ENCODE data around the gene ROM1.
"Not testable (repeated sequence)": the region's sequence is repeated elsewhere in the genome, so short reads cannot be mapped to it uniquely, and the experiment has no call there.

The ROM1 gene

DNA sequence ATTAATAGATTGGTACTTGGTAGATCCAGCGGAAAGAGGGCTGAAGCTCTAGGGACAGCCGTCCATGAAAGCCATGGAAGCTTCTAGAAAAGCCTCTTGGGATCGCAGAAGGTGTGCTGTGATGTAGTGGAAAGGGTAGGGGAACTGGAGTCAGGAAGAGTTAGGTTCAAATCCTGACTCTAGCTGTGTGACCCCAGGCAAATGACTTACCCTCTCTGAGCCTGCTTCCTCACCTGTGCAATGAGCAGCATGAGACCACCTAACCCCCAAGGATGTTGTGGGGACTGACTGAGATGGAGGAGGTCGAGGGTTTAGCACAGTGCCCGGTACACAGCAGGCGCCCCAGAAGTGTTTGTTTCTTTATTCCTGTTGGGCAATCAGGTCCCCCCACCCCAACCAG is 2.7 kb upstream of the ROM1 start:
- no peak for DNase-seq (ENCODE audit: low read depth, low spot score)
- Histone ChIP-seq H3K36me3 (ENCODE audit: insufficient read depth, low read length) (no peaks in the 10 kb centered on the region), H3K27ac (no peak overlapping the region), H3K9me3 (ENCODE audit: low read depth, low read length) (no peaks in the 10 kb centered on the region), H3K9ac (ENCODE audit: insufficient read length) (no peak overlapping the region), H3K4me3 (no peak overlapping the region)
- TF ChIP-seq EZH2 (IDR thresholded peaks at IDR 0.05) (no peak), POLR2AphosphoS5 (IDR thresholded peaks at IDR 0.05; ENCODE audit: borderline replicate concordance, low read depth, low read length) (no peak), FOXP2 (optimal IDR thresholded peaks at IDR 0.05; ENCODE audit: control extremely low read depth, extremely low read length, insufficient read depth) (no peak)

DNA sequence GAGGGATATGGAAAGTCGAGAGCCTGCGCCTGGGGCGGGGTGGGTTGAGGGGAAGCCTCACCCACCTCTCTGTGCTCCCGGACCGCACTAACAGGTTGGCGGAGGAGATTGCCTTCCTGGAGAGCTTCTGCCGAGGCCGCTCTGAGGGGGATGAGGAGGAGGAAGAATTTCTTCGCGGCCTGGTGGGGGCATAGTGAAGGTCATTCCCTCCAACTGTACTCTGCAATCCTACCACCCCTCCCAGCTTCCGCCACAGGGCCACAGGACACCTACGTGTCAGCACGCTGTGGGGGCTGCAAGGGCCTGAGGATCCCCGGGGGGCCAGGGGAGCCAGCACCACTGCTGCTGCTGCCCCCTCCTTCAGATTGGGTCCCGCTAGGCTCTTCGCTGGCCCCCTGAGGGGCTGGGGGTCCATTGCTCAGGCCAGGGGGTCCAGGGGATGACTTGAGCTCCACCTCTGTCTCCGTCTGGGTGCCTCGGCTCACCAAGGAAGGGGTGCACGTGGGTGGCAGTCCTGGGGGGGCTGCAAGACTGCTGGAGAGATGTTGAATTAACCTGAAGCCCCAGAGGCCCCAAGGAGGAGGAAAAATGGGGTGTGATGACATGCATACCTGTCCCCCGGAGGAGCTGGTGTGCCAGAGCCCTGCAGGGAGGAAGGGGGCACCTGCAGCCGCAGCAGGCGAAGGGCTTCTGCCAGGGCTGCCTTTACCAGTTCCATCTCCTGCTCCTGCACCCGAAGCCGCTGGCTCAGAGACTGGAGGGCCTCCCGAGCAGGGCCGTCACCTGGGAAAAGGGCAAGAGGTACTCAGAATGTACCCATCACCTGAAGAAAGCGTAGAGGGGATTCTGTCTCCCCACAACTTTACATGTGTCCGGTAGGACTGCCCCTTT is 2.0 kb upstream of the ROM1 start:
- H3K4me3 ChIP-seq = peak overlapping the region; percentile 91
- TF ChIP-seq FOXP2 (optimal IDR thresholded peaks at IDR 0.05; ENCODE audit: control extremely low read depth, extremely low read length, insufficient read depth) (no peak), EZH2 (IDR thresholded peaks at IDR 0.05) (no peak), POLR2AphosphoS5 (IDR thresholded peaks at IDR 0.05; ENCODE audit: borderline replicate concordance, low read depth, low read length) (no peak)
- peak overlapping the region; percentile 71 for H3K9ac ChIP-seq (ENCODE audit: insufficient read length)
- DNase-seq (ENCODE audit: low read depth, low spot score) = no peak
- H3K27ac ChIP-seq = no peak overlapping the region
- H3K9me3 ChIP-seq (ENCODE audit: low read depth, low read length) = no peaks in the 10 kb centered on the region
- no peaks in the 10 kb centered on the region; the same call in 1 of the 2 replicates for H3K36me3 ChIP-seq (ENCODE audit: insufficient read depth, low read length)

DNA sequence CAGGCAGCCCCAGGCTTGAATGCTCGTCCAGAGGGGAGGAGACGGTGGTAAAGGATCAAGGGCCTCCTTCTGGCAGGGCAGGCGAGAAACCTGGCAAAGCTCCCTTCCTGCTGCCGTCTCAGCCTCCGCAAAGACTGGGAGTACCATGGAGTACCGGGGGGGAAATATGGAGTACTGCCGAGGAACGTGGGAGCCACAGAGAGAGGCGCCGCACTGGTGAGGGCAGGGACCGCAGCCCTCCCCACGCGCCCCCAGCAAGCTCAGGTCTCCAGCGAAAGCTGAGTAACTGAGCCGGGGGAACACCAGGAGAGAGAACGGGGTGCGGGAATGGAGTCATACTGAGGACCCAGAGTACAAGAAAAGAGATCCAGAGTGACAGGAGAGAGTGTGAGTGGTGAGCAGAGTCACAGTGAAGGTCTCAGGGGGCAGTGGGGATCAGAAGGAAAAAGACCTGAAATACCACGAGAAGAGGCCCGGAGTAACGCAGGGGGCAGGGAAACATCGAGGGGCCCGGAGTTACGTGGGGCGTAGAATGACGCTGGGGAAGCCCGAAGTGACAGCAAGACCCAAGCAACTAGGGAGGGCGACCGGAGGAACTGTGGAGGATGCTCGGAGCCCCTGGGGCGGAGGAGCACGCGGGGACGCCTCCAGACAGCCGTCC is 1.2 kb upstream of the ROM1 start:
- Histone ChIP-seq H3K4me3 (peak overlapping the region; percentile 91), H3K9me3 (ENCODE audit: low read depth, low read length) (no peaks in the 10 kb centered on the region), H3K36me3 (ENCODE audit: insufficient read depth, low read length) (no peaks in the 10 kb centered on the region; the same call in 1 of the 2 replicates), H3K9ac (ENCODE audit: insufficient read length) (peak overlapping the region; percentile 71), H3K27ac (peak overlapping the region; percentile 38)
- no peak for TF ChIP-seq EZH2 (IDR thresholded peaks at IDR 0.05)
- peak; percentile 7 for TF ChIP-seq FOXP2 (optimal IDR thresholded peaks at IDR 0.05; ENCODE audit: control extremely low read depth, extremely low read length, insufficient read depth)
- no peak for TF ChIP-seq POLR2AphosphoS5 (IDR thresholded peaks at IDR 0.05; ENCODE audit: borderline replicate concordance, low read depth, low read length)
- DNase-seq (ENCODE audit: low read depth, low spot score) = no peak

- no peaks in the 10 kb centered on the region; the same call in 1 of the 2 replicates for H3K36me3 ChIP-seq (ENCODE audit: insufficient read depth, low read length)
- TF ChIP-seq FOXP2 (optimal IDR thresholded peaks at IDR 0.05; ENCODE audit: control extremely low read depth, extremely low read length, insufficient read depth) = no peak
- no peak for TF ChIP-seq EZH2 (IDR thresholded peaks at IDR 0.05)
- TF ChIP-seq POLR2AphosphoS5 (IDR thresholded peaks at IDR 0.05; ENCODE audit: borderline replicate concordance, low read depth, low read length) = no peak
- no peaks in the 10 kb centered on the region for H3K9me3 ChIP-seq (ENCODE audit: low read depth, low read length)
- H3K27ac ChIP-seq = peak overlapping the region; percentile 66
- no peak for DNase-seq (ENCODE audit: low read depth, low spot score)
- no peak overlapping the region for H3K9ac ChIP-seq (ENCODE audit: insufficient read length)
- no peak overlapping the region for H3K4me3 ChIP-seq
Measured at GRCh38 chr11:62613291-62613778, 278 bp downstream of the ROM1 start.

GRCh38 chr11:62614275-62614674 is 1.2 kb downstream of the ROM1 start:
- TF ChIP-seq EZH2 (IDR thresholded peaks at IDR 0.05) (no peak), POLR2AphosphoS5 (IDR thresholded peaks at IDR 0.05; ENCODE audit: borderline replicate concordance, low read depth, low read length) (no peak), FOXP2 (optimal IDR thresholded peaks at IDR 0.05; ENCODE audit: control extremely low read depth, extremely low read length, insufficient read depth) (no peak)
- no peak overlapping the region for H3K4me3 ChIP-seq
- H3K9me3 ChIP-seq (ENCODE audit: low read depth, low read length) = no peaks in the 10 kb centered on the region
- H3K9ac ChIP-seq (ENCODE audit: insufficient read length) = no peak overlapping the region
- no peak for DNase-seq (ENCODE audit: low read depth, low spot score)
- H3K27ac ChIP-seq = peak overlapping the region; percentile 66
- no peaks in the 10 kb centered on the region; the same call in 1 of the 2 replicates for H3K36me3 ChIP-seq (ENCODE audit: insufficient read depth, low read length)

GRCh38 chr11:62615521-62615920 is 2.5 kb downstream of the ROM1 start:
- DNase-seq (ENCODE audit: low read depth, low spot score) = no peak
- no peak overlapping the region for H3K4me3 ChIP-seq
- no peaks in the 10 kb centered on the region for H3K9me3 ChIP-seq (ENCODE audit: low read depth, low read length)
- no peaks in the 10 kb centered on the region; the same call in 1 of the 2 replicates for H3K36me3 ChIP-seq (ENCODE audit: insufficient read depth, low read length)
- H3K27ac ChIP-seq = no peak overlapping the region
- TF ChIP-seq EZH2 (IDR thresholded peaks at IDR 0.05) = no peak
- TF ChIP-seq POLR2AphosphoS5 (IDR thresholded peaks at IDR 0.05; ENCODE audit: borderline replicate concordance, low read depth, low read length) = no peak
- TF ChIP-seq FOXP2 (optimal IDR thresholded peaks at IDR 0.05; ENCODE audit: control extremely low read depth, extremely low read length, insufficient read depth) = no peak
- H3K9ac ChIP-seq (ENCODE audit: insufficient read length) = no peak overlapping the region

DNA sequence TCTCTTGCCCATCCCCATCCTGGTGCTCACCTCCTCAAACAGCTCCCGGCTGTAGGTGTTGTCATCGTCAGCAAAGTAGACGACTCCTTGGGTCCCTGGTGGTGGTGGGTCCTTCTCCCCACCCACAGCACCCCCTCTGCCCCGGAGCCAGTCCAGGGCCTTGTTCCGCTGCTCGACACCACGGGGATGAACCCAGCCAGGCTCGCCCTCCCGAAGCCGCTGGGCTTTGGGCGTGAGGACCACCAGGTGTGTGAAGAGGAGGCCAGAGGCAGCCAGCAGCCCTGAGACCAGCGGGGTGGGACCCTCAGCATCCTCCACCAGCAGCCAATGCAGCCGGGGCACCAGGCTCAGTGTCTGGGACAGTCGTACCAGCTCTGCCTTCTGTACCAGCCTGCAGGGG is 3.9 kb downstream of the ROM1 start:
- not testable (repeated sequence) for DNase-seq (ENCODE audit: low read depth, low spot score); H3K4me3 ChIP-seq; H3K27ac ChIP-seq; H3K36me3 ChIP-seq (ENCODE audit: insufficient read depth, low read length); H3K9ac ChIP-seq (ENCODE audit: insufficient read length); H3K9me3 ChIP-seq (ENCODE audit: low read depth, low read length)

GRCh38 chr11:62621027-62621566 is 8.0 kb downstream of the ROM1 start:
- no peak for DNase-seq (ENCODE audit: low read depth, low spot score)
- Histone ChIP-seq H3K9me3 (ENCODE audit: low read depth, low read length) (no peaks in the 10 kb centered on the region), H3K36me3 (ENCODE audit: insufficient read depth, low read length) (peaks cover 12% of the 10 kb centered on the region), H3K4me3 (peak overlapping the region; percentile 83), H3K9ac (ENCODE audit: insufficient read length) (peak overlapping the region; percentile 79), H3K27ac (peak overlapping the region; percentile 92)
- TF ChIP-seq FOXP2 (optimal IDR thresholded peaks at IDR 0.05; ENCODE audit: control extremely low read depth, extremely low read length, insufficient read depth) (no peak), POLR2AphosphoS5 (IDR thresholded peaks at IDR 0.05; ENCODE audit: borderline replicate concordance, low read depth, low read length) (no peak), EZH2 (IDR thresholded peaks at IDR 0.05) (no peak)
